HG03520 (cell line): ENCODE measurements around the gene PAX5.

Experiments
- ATAC-seq: cut with Tn5 transposase; IDR thresholded peaks from one replicate; pipeline ENCODE4 v1.9.1; 2021; ENCODE audit warnings: mild to moderate bottlenecking, moderate library complexity; ENCODE audit not compliant: unreplicated experiment

PAX5 gene

GRCh38 chr9:36905101-36906066, 128.7 kb downstream of the PAX5 start:
- no peak for ATAC-seq

DNA sequence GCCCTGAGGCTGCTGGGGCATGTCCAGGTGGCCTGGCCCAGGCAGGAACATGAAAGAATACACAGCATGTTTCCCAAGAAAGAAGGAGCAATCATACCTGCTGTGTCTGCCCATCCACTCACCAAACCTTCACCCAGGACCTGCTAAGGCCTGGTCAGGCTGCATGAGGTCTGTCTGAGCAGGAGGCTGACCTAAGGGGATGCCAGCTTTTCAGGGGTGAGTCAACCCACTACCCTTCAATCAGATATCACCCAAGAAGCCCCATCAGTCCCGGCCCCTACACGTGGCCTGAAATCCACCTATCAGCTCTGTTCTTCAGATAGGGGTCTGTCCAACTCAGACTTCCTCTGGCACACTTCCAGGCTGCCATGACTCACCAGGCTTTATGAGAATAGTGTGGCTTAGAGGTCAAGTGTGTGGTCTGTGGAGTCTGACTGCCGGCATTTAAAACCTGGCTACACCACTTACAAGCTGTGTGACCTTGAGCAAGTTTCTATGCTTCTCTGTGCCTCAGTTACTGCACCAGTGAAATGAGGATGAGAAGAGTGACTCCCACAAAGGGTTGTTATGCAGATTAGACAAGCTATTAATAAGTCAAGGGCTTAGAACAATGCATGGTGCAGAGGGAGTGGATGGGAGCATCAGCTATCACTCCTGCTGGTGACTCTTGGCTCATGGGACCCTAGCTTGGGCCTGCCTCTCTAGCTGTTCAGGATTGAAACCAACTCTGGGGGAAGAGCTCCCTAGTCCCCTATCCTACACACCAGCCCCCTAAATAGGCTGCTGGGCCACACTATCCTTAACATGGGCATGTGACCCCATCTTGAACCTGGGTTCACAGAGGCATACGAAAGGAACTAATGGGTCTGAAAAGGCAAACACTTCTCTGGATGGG, 130.3 kb downstream of the PAX5 start:
- no peak for ATAC-seq

- ATAC-seq = no peak
Observed at GRCh38 chr9:36902861-36903524, 131.1 kb downstream of the PAX5 start.

DNA sequence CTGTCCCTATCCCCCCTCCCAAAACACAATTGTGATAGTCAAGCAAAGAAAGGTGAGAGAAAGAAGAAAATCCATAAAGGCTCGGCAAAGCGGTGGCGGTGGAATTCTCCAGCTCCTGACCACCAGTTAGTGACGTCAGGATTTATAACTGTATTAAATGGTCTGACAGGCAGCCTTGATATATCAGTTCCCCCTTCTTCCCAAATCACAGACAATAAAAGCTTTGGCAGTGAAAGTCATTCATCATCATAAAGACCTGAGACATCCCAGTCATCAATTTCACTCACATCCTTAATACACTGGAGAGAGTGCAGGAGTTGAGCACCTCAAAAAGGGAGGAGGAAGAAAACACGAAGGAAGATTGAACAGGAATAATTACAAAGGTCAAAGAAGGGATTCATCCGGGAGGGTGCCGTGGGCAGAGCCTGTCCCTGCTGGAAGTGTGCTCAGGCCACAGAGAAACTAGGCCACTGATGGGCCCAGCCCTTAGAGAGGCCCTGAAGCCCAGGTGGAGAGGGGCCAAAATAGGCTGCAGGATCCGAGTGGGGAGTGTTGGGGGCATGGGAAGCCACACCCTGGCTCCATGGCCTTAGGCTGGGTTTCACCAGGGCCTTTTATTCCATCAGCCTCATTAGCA, 131.9 kb downstream of the PAX5 start:
- no peak for ATAC-seq

GRCh38 chr9:36901528-36901927, 132.5 kb downstream of the PAX5 start:
- no peak for ATAC-seq

DNA sequence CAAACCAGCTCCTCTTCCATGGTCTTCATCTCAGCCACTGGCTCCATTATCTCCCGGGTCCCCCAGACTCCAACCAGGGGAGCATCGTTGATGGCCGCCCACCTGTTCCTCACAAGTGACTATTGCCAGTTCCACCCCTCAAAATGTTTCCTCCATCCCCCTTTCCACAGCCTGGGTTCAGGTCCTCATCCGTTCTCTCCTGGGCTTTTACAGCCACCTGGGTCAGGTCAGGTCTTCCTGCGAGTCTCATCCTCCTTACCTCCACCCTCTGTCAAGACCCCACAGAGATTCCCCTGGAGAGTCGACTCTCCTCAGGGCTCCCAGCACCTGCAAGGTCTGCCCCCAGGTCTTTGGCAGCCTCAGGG, 133.2 kb downstream of the PAX5 start:
- ATAC-seq = no peak

DNA sequence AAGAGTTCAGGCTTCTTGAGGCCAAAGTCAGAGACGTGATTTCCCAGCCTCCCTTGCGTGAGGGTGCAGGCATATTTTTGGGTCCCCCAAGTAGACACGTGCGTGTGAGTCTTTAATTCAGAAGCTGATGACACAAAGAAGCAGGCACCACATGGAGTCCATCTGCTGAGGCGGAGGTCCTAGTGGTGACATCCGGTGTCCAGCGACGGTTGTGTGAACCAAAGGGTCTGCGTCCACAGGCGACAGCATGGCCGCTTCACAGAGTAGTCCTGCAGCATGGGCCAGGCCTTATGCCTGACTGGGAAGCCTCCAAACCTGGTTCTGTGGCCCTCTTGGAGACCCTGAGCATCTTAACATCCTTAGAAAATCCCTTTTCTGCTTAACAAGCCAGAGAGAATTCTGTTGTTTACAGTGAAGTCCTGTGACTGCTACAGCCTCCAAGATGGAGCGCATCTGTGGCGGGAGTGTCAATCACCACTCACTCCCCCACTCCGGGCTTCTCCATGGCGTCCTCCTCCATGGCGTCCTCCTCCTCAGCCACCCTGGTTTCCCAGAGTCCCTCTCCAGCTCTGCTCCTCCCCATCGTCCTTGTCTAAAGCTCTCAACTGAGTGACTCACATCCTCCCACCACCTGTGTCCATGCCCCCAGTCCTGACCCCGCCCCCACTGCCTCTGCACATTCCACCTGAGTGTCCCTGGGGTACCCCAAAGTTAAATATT, 133.8 kb downstream of the PAX5 start:
- no peak for ATAC-seq

- no peak for ATAC-seq
Observed at GRCh38 chr9:36899406-36899805, 134.7 kb downstream of the PAX5 start.

DNA sequence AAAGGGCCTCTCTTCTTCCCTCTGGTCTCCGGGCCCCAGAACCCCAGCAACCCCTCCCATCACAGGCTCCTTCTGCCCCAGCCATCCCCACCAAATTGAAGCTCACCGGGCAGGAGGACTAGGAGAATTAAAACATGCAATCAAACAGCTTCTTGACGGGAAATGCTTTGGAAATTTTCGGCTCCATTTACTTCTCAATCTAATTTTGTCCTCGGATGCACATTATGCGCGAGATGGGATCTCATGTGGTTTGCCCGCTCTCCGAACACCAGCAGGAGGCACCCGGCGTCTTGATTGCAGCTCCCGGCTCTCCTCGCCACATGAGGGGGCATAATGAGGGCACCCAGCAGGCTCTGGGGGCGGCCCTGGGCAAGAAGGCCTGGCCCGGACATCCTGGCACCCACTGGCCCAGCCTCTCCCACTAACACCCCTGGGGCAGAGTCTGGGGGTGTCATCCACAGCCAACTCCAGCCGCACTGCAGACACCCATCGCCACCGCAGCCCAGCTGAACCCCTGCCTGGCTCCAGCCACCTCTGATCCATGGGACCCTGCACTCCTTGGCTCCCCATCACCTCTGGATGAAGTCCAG, 135.5 kb downstream of the PAX5 start:
- no peak for ATAC-seq

DNA sequence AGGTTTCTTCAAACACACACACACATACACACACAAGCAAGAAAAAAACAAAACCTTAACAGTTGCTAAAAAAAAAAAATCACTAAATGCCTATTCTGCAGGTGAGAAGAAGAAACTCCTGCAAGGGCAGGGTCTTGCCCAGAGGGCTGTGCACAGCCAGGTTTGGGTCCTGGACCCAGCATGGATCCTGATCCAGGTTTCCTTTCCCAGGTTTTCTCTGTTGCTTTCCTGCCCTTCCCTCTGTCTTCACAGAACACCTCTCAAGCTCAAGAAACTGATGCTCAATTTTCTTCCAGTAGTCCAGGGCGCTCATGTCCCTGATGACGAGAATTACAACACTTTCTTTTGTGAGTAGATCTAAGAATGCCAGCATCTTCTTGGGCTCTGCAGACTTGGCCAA, 136.6 kb downstream of the PAX5 start:
- ATAC-seq = no peak

DNA sequence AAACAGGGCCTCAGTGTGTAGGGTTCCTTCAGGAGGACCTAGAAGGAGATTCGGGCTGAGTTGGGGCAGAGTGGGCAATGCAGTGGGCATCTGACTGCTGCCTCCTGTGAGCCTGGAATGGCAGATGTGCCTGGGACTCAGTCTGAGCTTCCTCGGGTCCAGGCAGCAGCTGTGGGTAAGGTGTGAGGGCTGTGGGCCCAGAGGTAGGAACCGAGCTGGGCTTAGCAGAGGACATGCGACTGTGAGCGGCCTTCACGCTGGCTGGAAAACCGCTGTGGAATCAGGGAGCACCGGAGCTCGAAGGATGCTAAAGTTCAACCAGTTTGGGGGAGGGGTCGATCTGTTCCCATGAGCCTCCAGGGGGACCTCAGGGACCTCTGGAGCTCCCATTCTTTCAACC, 137.0 kb downstream of the PAX5 start:
- ATAC-seq = no peak

GRCh38 chr9:36896296-36896695, 137.8 kb downstream of the PAX5 start:
- ATAC-seq = no peak

DNA sequence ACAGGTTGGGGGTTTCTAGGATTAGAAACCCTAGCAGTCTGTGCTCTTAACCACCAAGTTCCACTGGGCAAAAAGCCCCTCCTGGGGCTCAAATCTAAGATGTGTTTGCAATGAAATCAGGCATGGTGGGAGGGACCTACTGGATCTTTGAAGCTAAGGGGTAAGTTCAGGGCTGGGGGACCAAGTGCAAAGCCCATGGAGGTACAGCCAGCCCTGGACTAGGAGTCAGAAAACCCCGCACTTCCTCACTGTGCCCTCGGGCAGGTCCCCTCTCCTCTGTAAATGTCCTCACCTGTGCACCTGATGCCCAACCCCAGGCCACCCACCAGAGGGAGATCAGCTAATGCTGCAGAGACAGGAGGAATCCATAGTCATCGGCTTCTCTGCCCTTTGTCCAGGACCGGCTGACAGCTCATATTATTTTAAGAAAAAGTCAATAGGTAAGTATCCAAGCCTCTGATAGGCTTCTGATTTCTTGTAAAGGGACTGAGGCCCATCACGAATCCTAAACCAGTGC, 138.3 kb downstream of the PAX5 start:
- ATAC-seq = no peak

DNA sequence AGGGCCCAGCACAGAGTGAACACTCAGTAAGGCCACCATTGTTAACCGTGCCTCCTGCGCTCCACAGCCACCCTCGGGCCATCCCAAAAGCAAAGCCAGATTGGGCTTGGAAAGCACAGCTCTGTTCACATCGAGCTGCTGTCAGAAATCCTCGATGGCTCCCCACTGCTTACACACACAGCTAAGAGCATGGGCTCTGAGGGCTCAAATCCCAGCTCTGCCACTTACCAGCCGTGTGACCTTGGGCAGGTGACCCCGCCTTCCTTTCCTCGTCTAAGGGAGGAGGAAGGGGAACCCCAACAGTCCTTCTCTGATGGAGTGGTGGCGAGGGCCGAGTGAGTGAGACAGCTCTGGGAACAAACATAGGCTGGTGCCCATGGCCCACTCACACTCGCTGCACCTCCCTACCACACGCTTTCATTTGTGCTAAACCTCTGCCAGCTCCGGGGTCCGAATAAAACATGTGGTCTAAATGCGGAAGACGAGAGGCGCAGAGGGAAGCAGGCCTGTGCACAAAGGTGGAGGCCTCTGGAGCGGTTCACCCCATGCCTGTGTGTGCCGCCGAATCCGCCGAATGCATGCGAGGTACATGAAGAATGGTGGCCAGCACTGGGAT, 139.3 kb downstream of the PAX5 start:
- ATAC-seq = no peak

DNA sequence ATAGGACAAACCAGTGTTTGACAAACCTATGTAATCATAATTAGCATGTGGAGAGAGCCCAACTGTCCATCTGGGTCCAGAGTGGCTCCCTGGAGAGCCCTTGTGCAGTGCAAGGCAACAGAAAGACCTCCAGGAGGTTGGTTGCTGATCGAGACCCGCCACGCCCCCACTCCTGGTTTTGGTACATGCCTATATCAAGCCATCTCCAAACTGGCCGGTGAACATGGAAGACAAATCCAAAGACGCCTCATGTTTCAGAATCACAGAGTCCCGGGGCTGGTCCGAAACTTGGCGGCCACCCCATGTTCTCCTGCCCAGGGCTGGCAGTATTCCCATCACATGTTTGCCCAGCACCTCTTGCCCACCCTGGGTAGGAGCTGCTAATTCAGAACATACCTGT, 140.2 kb downstream of the PAX5 start:
- ATAC-seq = no peak

DNA sequence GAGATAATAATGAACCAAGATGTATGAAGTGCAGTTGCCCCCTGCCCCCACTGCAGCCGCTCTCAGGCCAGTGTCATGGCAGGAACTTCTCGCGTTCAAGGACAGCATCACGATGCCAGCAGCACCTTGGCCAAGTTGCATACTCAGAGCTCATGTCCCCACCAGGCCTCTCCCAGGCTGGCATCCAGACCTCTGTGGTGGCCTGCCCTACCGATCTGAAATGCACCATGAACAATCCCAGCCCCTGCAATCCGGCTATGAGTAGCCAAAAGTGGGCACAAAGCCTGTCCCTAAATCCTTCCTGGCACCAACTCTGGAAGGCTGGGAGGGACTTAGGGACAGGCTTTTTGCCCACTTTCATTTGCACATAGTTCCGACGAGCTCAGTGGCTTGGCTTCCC, 140.9 kb downstream of the PAX5 start:
- ATAC-seq = no peak

- no peak for ATAC-seq
Observed at GRCh38 chr9:36892279-36892678, 141.8 kb downstream of the PAX5 start.

- no peak for ATAC-seq
Observed at GRCh38 chr9:36891341-36891811, 142.7 kb downstream of the PAX5 start.

DNA sequence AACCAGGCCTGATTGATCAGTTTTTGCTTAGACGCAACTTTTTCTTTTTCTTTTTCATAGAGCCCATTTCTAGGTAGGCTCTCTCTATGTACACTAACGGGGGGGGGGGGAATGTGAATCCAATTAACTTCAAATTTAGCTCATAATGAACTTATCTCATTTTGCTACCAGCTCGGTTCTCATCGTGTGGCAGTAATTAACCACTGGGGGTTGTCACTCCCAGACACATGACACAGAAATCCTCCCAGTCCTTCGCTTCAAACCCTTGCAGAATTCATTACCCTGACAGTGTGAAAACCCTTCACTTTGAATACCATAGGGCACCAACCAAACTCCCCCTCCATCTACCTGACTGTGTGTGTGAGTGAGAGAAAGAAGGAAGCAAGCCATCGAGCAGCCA, 144.2 kb downstream of the PAX5 start:
- no peak for ATAC-seq
